Measurements from ENCODE around the gene NCKAP1.

DNA sequence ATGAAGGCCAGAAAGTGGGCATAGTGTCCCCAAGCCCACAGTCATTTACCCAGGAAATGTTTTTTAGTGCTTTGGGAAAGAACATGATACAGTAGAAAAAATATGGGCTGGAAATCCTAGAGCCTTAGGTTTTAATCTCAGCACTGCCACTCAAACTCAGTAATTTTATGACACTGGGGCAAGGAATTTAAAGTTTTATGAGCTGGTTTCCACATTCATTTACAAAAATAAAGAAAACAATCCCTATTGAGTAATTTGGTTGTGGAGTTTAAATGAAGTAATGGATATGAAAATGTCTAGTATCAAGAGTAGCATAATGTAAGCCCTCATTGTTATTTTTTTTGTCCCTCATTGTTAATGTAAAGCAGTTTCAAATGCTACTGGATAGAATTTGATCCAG lies 120.3 kb downstream of the NCKAP1 start:
- TF ChIP-seq, protein P1, sequence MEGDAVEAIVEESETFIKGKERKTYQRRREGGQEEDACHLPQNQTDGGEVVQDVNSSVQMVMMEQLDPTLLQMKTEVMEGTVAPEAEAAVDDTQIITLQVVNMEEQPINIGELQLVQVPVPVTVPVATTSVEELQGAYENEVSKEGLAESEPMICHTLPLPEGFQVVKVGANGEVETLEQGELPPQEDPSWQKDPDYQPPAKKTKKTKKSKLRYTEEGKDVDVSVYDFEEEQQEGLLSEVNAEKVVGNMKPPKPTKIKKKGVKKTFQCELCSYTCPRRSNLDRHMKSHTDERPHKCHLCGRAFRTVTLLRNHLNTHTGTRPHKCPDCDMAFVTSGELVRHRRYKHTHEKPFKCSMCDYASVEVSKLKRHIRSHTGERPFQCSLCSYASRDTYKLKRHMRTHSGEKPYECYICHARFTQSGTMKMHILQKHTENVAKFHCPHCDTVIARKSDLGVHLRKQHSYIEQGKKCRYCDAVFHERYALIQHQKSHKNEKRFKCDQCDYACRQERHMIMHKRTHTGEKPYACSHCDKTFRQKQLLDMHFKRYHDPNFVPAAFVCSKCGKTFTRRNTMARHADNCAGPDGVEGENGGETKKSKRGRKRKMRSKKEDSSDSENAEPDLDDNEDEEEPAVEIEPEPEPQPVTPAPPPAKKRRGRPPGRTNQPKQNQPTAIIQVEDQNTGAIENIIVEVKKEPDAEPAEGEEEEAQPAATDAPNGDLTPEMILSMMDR (conservative IDR thresholded peaks at IDR 0.05; ENCODE audit: low read depth, low read length), result no peak
- TF ChIP-seq CEBPB (IDR thresholded peaks at IDR 0.05; ENCODE audit: low read depth, low read length) (no peak), MAFK (IDR thresholded peaks at IDR 0.05; ENCODE audit: low read depth, low read length) (no peak)
- TF ChIP-seq, protein P2, sequence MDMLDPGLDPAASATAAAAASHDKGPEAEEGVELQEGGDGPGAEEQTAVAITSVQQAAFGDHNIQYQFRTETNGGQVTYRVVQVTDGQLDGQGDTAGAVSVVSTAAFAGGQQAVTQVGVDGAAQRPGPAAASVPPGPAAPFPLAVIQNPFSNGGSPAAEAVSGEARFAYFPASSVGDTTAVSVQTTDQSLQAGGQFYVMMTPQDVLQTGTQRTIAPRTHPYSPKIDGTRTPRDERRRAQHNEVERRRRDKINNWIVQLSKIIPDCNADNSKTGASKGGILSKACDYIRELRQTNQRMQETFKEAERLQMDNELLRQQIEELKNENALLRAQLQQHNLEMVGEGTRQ (IDR thresholded peaks at IDR 0.05; ENCODE audit: low read depth, low read length), result no peak
